ENCODE measurements around the gene FAM168A. TPM values are rescaled to one million over a fixed set of nuclear protein-coding genes. Genes with fewer than 3 reads are reported as not detected.
"Not testable (repeated sequence)": the region's sequence is repeated elsewhere in the genome, so short reads cannot be mapped to it uniquely, and the experiment has no call there.

The FAM168A gene
- total RNA-seq, 2 donors from 2014 or later, result 30.9 to 40.8 TPM

DNA sequence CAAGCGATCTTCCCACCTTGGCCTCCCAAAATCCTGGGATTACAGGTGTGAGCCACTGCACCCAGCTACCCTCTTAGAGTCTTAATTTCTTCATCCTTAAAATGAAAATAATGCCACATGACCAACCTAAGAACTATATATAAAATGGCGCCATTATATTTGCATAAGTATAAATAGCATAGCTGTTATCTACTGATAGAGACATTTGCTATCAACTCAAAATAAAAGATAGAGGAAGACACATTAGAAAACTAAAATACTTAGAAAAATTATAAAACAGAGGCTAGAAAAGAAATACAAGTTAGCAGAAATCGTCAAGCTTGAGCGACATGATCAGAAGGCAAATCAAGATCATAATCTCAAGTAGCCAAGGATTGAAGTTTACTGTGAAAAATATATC, 6.2 kb downstream of the FAM168A start:
- Histone ChIP-seq H3K4me3 (no peak overlapping the region), H3K4me1 (peaks cover 0 to 13% of the 10 kb centered on the region in 2 donors), H3K27me3 (no peaks in the 10 kb centered on the region), H3K27ac (no peak overlapping the region), H3K9me3 (no peaks in the 10 kb centered on the region), H3K36me3 (no peaks in the 10 kb centered on the region)
- TF ChIP-seq, protein P1, sequence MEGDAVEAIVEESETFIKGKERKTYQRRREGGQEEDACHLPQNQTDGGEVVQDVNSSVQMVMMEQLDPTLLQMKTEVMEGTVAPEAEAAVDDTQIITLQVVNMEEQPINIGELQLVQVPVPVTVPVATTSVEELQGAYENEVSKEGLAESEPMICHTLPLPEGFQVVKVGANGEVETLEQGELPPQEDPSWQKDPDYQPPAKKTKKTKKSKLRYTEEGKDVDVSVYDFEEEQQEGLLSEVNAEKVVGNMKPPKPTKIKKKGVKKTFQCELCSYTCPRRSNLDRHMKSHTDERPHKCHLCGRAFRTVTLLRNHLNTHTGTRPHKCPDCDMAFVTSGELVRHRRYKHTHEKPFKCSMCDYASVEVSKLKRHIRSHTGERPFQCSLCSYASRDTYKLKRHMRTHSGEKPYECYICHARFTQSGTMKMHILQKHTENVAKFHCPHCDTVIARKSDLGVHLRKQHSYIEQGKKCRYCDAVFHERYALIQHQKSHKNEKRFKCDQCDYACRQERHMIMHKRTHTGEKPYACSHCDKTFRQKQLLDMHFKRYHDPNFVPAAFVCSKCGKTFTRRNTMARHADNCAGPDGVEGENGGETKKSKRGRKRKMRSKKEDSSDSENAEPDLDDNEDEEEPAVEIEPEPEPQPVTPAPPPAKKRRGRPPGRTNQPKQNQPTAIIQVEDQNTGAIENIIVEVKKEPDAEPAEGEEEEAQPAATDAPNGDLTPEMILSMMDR (IDR thresholded peaks at IDR 0.05), result no peak
- DNase-seq (ENCODE audit: low spot score), result no peak

DNA sequence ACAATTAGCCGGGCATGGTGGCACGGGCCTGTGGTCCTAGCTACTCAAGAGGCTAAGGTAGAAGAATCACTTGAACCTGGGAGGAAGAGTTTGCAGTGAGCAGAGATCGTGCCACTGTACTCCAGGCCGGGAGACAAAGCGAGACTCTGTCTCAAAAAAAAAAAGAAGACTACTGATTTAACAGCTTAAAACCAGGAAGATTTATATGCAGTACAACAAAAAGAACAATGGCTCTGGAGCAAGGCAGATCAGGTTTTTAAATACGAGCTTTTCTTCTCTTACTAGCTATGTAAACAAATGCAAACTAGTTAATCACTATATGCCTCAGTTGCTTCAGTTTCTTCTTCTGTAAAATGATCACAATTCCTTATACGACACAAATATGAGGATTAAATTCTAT, 6.9 kb downstream of the FAM168A start:
- Histone ChIP-seq H3K4me3 (no peak overlapping the region), H3K27me3 (no peaks in the 10 kb centered on the region), H3K4me1 (peaks cover 0 to 6% of the 10 kb centered on the region in 2 donors), H3K36me3 (no peaks in the 10 kb centered on the region), H3K27ac (no peak overlapping the region), H3K9me3 (no peaks in the 10 kb centered on the region)
- TF ChIP-seq, protein P1 (IDR thresholded peaks at IDR 0.05), result no peak
- DNase-seq (ENCODE audit: low spot score), result no peak

DNA sequence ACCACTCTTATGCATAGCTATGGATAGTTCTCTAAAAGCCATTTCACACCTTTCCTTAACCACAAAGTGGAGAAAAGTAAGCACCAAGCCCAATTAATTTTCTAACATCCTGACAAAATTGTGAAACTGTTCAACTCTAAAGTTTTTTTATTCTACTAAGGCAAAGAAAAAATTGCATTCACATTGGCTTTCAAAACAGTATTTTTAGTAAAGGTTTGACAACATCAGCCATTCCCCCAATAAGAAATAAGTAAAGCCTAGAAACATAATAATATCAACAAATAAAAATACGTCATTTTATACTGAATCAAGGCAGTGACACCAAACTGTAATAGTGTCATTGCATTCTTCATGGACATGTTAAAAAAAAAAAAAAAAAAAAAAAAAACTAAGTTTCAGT, 11.1 kb downstream of the FAM168A start:
- DNase-seq (ENCODE audit: low spot score), result no peak
- Histone ChIP-seq H3K9me3 (no peaks in the 10 kb centered on the region), H3K36me3 (no peaks in the 10 kb centered on the region), H3K4me1 (no peaks in the 10 kb centered on the region), H3K27ac (no peak overlapping the region), H3K4me3 (no peak overlapping the region), H3K27me3 (no peaks in the 10 kb centered on the region)
- TF ChIP-seq, protein P1 (IDR thresholded peaks at IDR 0.05), result no peak

DNA sequence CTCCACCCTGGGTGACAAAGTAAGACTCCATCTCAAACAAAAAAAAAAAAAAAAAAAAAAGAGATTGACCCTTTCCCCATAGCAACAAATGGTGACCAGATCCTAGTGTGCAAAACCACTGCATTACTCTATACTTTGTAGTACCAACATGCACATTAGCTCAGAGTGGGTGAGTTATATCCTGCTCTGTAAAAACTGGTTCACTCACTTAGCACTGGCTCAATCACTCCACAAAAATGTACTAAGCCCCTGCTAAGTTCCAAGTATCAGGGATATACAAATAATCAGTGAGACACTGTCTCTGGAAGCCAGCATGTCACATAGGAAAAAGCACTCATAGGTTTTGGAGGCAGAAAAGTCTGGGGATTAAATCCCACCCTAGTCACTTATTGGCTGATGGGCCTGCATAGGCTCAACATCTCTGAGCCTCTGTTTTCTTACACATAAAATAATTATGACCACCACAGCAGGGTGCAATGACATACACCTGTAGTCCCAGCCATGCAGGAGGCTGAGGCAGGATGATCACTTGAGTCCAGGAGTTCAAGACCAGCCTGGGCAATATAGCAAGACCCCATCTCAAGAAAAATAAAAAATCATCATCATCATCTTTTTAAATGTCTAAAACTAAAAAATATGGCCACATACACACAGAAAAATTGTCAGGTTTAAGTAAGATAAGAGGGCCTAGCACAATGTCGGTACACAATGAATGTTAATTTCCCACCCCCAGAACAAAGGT, 11.9 kb downstream of the FAM168A start:
- no peak overlapping the region for H3K27ac ChIP-seq
- TF ChIP-seq, protein P1 (IDR thresholded peaks at IDR 0.05), result no peak

DNA sequence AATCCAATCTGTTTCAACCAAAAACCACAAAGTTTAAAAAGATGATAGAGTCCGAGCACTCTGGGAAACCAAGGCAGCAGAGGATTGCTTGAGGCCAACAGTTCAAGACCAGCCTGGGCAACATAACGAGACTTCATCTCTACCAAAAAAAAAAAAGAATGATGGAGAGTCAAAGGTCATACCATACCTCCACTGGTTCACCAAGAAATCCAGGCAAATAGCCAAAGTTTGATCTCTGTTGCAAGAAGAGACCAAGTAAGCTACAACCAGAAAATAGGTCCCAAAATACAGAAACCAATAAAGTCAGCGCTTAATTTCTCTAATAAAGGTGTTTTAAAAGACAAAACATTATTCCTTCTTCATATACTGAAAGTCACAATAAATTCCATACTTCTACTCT, 13.1 kb downstream of the FAM168A start:
- no peaks in the 10 kb centered on the region for H3K27me3 ChIP-seq
- no peaks in the 10 kb centered on the region for H3K4me1 ChIP-seq
- H3K9me3 ChIP-seq, result no peaks in the 10 kb centered on the region
- TF ChIP-seq, protein P1 (IDR thresholded peaks at IDR 0.05), result no peak
- DNase-seq (ENCODE audit: low spot score), result no peak
- H3K4me3 ChIP-seq, result no peak overlapping the region
- H3K36me3 ChIP-seq, result no peaks in the 10 kb centered on the region
- H3K27ac ChIP-seq, result no peak overlapping the region

More for the DNA sequence above, 11.9 kb downstream of the FAM168A start:
- H3K9me3 ChIP-seq, result no peaks in the 10 kb centered on the region
- H3K4me3 ChIP-seq, result no peak overlapping the region
- no peaks in the 10 kb centered on the region for H3K36me3 ChIP-seq
- H3K4me1 ChIP-seq, result no peaks in the 10 kb centered on the region
- no peak for DNase-seq (ENCODE audit: low spot score)
- H3K27me3 ChIP-seq, result no peaks in the 10 kb centered on the region

DNA sequence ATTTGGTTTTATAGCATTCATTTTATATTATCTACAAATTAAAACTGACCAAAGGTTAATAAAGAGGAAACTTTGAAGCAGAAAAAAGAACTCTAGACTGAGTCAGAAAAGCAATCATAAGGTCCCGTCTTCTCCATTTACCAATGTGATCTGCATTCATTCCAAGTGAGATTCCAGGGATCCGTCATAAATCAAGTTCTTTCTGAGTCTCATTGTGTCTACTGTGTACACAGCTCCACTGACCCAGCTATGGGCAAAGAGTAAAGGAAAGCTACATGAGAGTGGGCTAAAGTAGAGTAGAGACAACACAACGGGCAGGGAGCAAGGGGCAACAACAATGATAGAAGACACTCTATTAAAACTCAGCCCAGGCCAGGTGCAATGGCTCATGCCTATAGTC, 15.3 kb downstream of the FAM168A start:
- TF ChIP-seq, protein P1 (IDR thresholded peaks at IDR 0.05), result no peak
- Histone ChIP-seq H3K4me1 (peaks cover 0 to 2% of the 10 kb centered on the region in 2 donors), H3K27me3 (no peaks in the 10 kb centered on the region), H3K4me3 (no peak overlapping the region), H3K9me3 (no peaks in the 10 kb centered on the region), H3K27ac (no peak overlapping the region), H3K36me3 (no peaks in the 10 kb centered on the region)
- DNase-seq (ENCODE audit: low spot score), result no peak

DNA sequence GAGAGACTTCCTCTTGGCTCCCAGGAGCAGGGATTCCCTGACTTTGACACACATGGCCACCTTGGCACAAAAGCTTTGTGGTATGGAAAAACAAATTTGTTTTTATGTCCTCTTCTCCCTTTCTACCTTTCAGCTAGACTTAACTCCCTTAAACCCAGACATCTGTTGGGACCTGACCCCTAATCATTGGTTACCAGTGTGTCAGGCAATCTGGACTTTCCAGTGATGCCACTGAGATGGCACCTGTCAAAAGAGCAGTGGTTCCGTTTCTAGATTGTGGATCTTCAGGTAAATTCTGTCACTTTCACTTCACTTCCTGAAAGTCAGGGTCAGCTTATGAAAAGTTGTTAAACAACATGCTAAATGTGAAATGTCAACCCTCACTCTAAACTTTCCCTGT, 17.2 kb downstream of the FAM168A start:
- not testable (repeated sequence) for H3K27me3 ChIP-seq; H3K9me3 ChIP-seq; H3K4me3 ChIP-seq; DNase-seq (ENCODE audit: low spot score); H3K27ac ChIP-seq; H3K36me3 ChIP-seq; H3K4me1 ChIP-seq
